Sigmoid colon (tissue), 4 donors: ENCODE results near the gene MRPL36.

Source experiments
- EP300 ChIP-seq, 4 donors: sonication (generic); formaldehyde crosslinking; IDR thresholded peaks; one replicate each; pipeline ENCODE4 v1.6.1; 2017; ENCODE audit warnings: antibody characterized with exemption in 4 of 4
- POLR2A ChIP-seq, 2 donors: fragments of 450-650 bp; IDR thresholded peaks; one replicate each; pipeline ENCODE4 v1.6.1; 2016; ENCODE audit warnings: antibody characterized with exemption in 2 of 2, mild to moderate bottlenecking in 2 of 2, moderate library complexity in 2 of 2
- POLR2AphosphoS5 ChIP-seq, 4 donors: sonication (generic); formaldehyde crosslinking; IDR thresholded peaks; one replicate each; pipeline ENCODE4 v1.6.1; 2017; ENCODE audit warnings: antibody characterized with exemption in 4 of 4
- TF ChIP-seq, protein P1 (sequence below), 4 experiments: fragments of 450-650 bp in 3 of 4; fragments of 200-600 bp in 1 of 4; IDR thresholded peaks; one replicate each; pipeline ENCODE4 v1.5.1; 2016 to 2019; ENCODE audit warnings: antibody characterized with exemption in 4 of 4, mild to moderate bottlenecking in 3 of 4, moderate library complexity in 2 of 4

GRCh38 chr5:1778138-1779020, 21.3 kb downstream of the MRPL36 start:
- TF ChIP-seq, protein P1, sequence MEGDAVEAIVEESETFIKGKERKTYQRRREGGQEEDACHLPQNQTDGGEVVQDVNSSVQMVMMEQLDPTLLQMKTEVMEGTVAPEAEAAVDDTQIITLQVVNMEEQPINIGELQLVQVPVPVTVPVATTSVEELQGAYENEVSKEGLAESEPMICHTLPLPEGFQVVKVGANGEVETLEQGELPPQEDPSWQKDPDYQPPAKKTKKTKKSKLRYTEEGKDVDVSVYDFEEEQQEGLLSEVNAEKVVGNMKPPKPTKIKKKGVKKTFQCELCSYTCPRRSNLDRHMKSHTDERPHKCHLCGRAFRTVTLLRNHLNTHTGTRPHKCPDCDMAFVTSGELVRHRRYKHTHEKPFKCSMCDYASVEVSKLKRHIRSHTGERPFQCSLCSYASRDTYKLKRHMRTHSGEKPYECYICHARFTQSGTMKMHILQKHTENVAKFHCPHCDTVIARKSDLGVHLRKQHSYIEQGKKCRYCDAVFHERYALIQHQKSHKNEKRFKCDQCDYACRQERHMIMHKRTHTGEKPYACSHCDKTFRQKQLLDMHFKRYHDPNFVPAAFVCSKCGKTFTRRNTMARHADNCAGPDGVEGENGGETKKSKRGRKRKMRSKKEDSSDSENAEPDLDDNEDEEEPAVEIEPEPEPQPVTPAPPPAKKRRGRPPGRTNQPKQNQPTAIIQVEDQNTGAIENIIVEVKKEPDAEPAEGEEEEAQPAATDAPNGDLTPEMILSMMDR (IDR thresholded peaks at IDR 0.05): no peak
- TF ChIP-seq POLR2AphosphoS5 (IDR thresholded peaks at IDR 0.05) (no peak), EP300 (IDR thresholded peaks at IDR 0.05) (no peak), POLR2A (IDR thresholded peaks at IDR 0.05) (no peak)
